ENCODE data around the gene BATF3. TPM values are rescaled to one million over a fixed set of nuclear protein-coding genes. Genes with fewer than 3 reads are reported as not detected.
A peak's percentile ranks its signal among the peaks of the same experiment; 100 is the strongest.

BATF3 gene
- total and polyA plus RNA-seq, 10 donors = 10.8 to 34.0 (median 14.0) TPM

GRCh38 chr1:212669600-212669999 is 30.0 kb downstream of the BATF3 start:
- no peaks in the 10 kb centered on the region for H3K36me3 ChIP-seq
- DNase-seq = no peak
- 84 to 90% (median 88%) methylated on average over 8 of the region's 8 CpGs for WGBS, 5 donors
- no peaks in the 10 kb centered on the region for H3K9me3 ChIP-seq
- no peak overlapping the region for H3K4me3 ChIP-seq
- no peaks in the 10 kb centered on the region for H3K27me3 ChIP-seq (replicated peaks in 1 of 7)
- peak; percentile 49 to 66 (median 61) for TF ChIP-seq POLR2AphosphoS5 (IDR thresholded peaks at IDR 0.05)
- TF ChIP-seq CTCF (IDR thresholded peaks at IDR 0.05 in 8 of 11, conservative IDR thresholded peaks at IDR 0.05 in 3 of 11) = no peak
- intact Hi-C loops (cut with DNase I; ENCODE audit: low total_unique reads) = loop anchor here (10.0 kb wide), 2 partner anchors 115 to 325 kb away; no protein-coding TSS in a partner anchor
- H3K4me1 ChIP-seq = peaks cover 30 to 75% (median 61%) of the 10 kb centered on the region in 6 donors
- H3K27ac ChIP-seq = peak overlapping the region in 5 of 8 donors; percentile 74 to 81 (median 80)

- Histone ChIP-seq H3K4me3 (no peak overlapping the region), H3K9me3 (no peaks in the 10 kb centered on the region), H3K36me3 (no peaks in the 10 kb centered on the region), H3K27ac (peak overlapping the region in 7 of 8 donors; percentile 71 to 81 (median 79)), H3K27me3 (replicated peaks in 1 of 7) (no peaks in the 10 kb centered on the region), H3K4me1 (peaks cover 30 to 79% (median 62%) of the 10 kb centered on the region in 6 donors)
- intact Hi-C loops (cut with DNase I; ENCODE audit: low total_unique reads) = loop anchor here (10.0 kb wide), 2 partner anchors 116 to 326 kb away; no protein-coding TSS in a partner anchor
- 78 to 89% (median 87%) methylated on average over 2 of the region's 2 CpGs for WGBS, 5 donors
- no peak for DNase-seq
- peak in 5 of 11 experiments; percentile 6 to 25 (median 19) for TF ChIP-seq CTCF (IDR thresholded peaks at IDR 0.05 in 8 of 11, conservative IDR thresholded peaks at IDR 0.05 in 3 of 11)
- TF ChIP-seq POLR2AphosphoS5 (IDR thresholded peaks at IDR 0.05) = no peak
Observed at GRCh38 chr1:212669102-212669501, 30.5 kb downstream of the BATF3 start.

GRCh38 chr1:212668477-212668876 is 31.2 kb downstream of the BATF3 start:
- Histone ChIP-seq H3K4me1 (peaks cover 30 to 79% (median 62%) of the 10 kb centered on the region in 6 donors), H3K36me3 (no peaks in the 10 kb centered on the region), H3K9me3 (no peaks in the 10 kb centered on the region), H3K27me3 (replicated peaks in 1 of 7) (no peaks in the 10 kb centered on the region), H3K27ac (peak overlapping the region; percentile 16 to 81 (median 78)), H3K4me3 (no peak overlapping the region)
- intact Hi-C loops (cut with DNase I; ENCODE audit: low total_unique reads) = loop anchor here (10.0 kb wide), 2 partner anchors 116 to 326 kb away; no protein-coding TSS in a partner anchor
- DNase-seq = no peak
- TF ChIP-seq POLR2AphosphoS5 (IDR thresholded peaks at IDR 0.05) (no peak), CTCF (IDR thresholded peaks at IDR 0.05 in 8 of 11, conservative IDR thresholded peaks at IDR 0.05 in 3 of 11) (no peak), POLR2A (IDR thresholded peaks at IDR 0.05) (no peak)
- 88 to 94% (median 91%) methylated on average over 5 of the region's 5 CpGs for WGBS, 5 donors

- Histone ChIP-seq H3K36me3 (no peaks in the 10 kb centered on the region), H3K4me3 (no peak overlapping the region), H3K9me3 (no peaks in the 10 kb centered on the region), H3K27ac (peak overlapping the region; percentile 16 to 81 (median 78)), H3K27me3 (replicated peaks in 1 of 7) (no peaks in the 10 kb centered on the region), H3K4me1 (peaks cover 30 to 79% (median 62%) of the 10 kb centered on the region in 6 donors)
- intact Hi-C loops (cut with DNase I; ENCODE audit: low total_unique reads) = loop anchor here (10.0 kb wide), 2 partner anchors 117 to 327 kb away; no protein-coding TSS in a partner anchor
- WGBS, 5 donors = 51 to 71% (median 58%) methylated on average over 9 of the region's 9 CpGs
- no peak for DNase-seq
- TF ChIP-seq POLR2AphosphoS5 (IDR thresholded peaks at IDR 0.05) = peak in 2 of 3 donors; percentile 34 to 66
- TF ChIP-seq CTCF (IDR thresholded peaks at IDR 0.05 in 8 of 11, conservative IDR thresholded peaks at IDR 0.05 in 3 of 11) = no peak
Observed at GRCh38 chr1:212667223-212668139, 32.2 kb downstream of the BATF3 start.

All from spleen (tissue), 11 donors.